Uterus (tissue), 2 donors: Measurements from ENCODE around the gene BMERB1.
"Not testable (repeated sequence)": the region's sequence is repeated elsewhere in the genome, so short reads cannot be mapped to it uniquely, and the experiment has no call there.

Experiments
- CTCF ChIP-seq, 4 experiments: fragments of 200-600 bp in 2 of 4; fragments of 450-650 bp in 2 of 4; sonication (generic) in 2 of 4; IDR thresholded peaks; one replicate each; pipeline ENCODE4 v1.5.1; 2016 to 2019; ENCODE audit warnings: antibody characterized with exemption in 4 of 4, mild to moderate bottlenecking in 2 of 4, moderate library complexity in 1 of 4
- POLR2A ChIP-seq, 2 donors: fragments of 450-650 bp; IDR thresholded peaks; one replicate each; pipeline ENCODE4 v1.6.1; 2016; ENCODE audit warnings: antibody characterized with exemption in 2 of 2, mild to moderate bottlenecking in 1 of 2, moderate library complexity in 1 of 2

GRCh38 chr16:15442140-15442539 lies 7.8 kb downstream of the BMERB1 start:
- TF ChIP-seq CTCF, POLR2A (IDR thresholded peaks at IDR 0.05): not testable (repeated sequence)
